ENCODE results near the gene FAM120B. TPM values are rescaled to one million over a fixed set of nuclear protein-coding genes. Genes with fewer than 3 reads are reported as not detected.

FAM120B gene
- total RNA-seq, 1 experiment from 2014 or later: 25.2 TPM

DNA sequence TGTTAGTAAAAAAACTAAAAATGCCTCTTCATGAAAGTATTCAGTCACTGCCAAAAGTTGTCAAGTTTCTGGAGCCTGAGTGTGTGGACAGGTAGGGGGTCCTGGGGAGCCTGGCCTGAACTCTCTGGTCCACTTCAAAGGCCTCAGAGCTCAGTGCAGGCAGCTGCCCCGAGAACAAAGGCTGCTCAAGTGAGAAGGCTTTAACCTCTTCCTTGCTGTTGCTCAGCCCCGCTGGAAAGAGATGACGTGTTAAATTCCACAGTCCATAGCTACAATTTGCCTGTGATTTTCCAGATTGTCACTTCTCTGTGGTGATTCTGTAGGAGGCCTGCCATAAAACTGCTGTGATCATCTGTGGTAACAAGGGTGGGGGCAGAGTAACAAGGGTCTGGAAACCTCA lies 96.9 kb downstream of the FAM120B start:
- H3K9me3 ChIP-seq (ENCODE audit: control insufficient read depth in 1 of 2, insufficient read depth in 1 of 2, low read depth in 1 of 2, low read length in 2 of 2): no peaks in the 10 kb centered on the region
- no peak overlapping the region for H3K27ac ChIP-seq (ENCODE audit: low read depth, low read length)
- ATAC-seq (no peak), DNase-seq (ENCODE audit: low read depth, low spot score) (no peak)
- no peaks in the 10 kb centered on the region for H3K9me2 ChIP-seq (ENCODE audit: insufficient read depth)
- POLR2A ChIA-PET: no interaction called here
- H3K79me2 ChIP-seq (ENCODE audit: insufficient read depth, low read length): no peaks in the 10 kb centered on the region
- no peak overlapping the region for H3K4me3 ChIP-seq (replicated peaks in 1 of 2; ENCODE audit: low read depth in 1 of 2, low read length in 2 of 2)
- no peaks in the 10 kb centered on the region for H4K20me1 ChIP-seq (ENCODE audit: insufficient read depth)
- H2AFZ ChIP-seq (ENCODE audit: low read depth, low read length, poor library complexity, severe bottlenecking): no peak overlapping the region
- RAD21 ChIA-PET (ENCODE audit: low non-redundant PET in 1 of 2, low total read pairs in 2 of 2, uncharacterized antibody in 2 of 2, unreplicated experiment in 2 of 2): no interaction called here
- H3K36me3 ChIP-seq (ENCODE audit: control insufficient read depth in 1 of 2, insufficient read depth in 2 of 2, low read length in 2 of 2): peaks cover 3 to 7% of the 10 kb centered on the region in 2 experiments; a peak in 3 of 4 replicates
- H3K9ac ChIP-seq (ENCODE audit: low read length): no peak overlapping the region
- no peaks in the 10 kb centered on the region for H3K4me1 ChIP-seq (ENCODE audit: control insufficient read depth in 1 of 2, insufficient read depth in 2 of 2, low read length in 2 of 2)
- CTCF ChIA-PET: no interaction called here
- no peaks in the 10 kb centered on the region for H3K27me3 ChIP-seq (ENCODE audit: insufficient read depth, low read length)
- no TSS peak for BruUV-seq (replicated peaks)
- intact Hi-C loops (cut with micrococcal nuclease): no loop called here
- no peak overlapping the region for H3K4me2 ChIP-seq (ENCODE audit: low read length)
- TF ChIP-seq YY1 (IDR thresholded peaks at IDR 0.05; ENCODE audit: extremely low read depth, insufficient replicate concordance, low read depth, low read length): no peak

DNA sequence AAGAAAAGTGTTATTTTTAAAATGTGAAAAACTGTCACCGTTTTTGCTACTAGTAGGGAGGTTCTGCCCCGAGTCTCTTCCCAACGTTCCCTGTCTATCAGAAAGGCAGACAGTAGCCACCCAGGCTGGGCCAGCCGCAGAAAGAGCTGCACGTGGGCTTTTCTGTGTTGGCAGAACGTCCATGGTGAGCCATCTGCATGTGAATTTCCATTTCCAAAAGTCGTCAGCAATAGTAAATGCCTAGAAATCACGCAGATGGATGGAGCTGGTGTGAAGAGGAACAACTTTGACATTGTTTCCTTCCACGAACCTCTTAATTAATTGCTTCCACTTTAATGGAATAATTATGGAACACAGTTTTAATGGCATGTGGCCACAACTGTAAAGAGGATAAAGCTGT lies 97.5 kb downstream of the FAM120B start:
- Histone ChIP-seq H3K27me3 (ENCODE audit: insufficient read depth, low read length) (no peaks in the 10 kb centered on the region), H3K9me2 (ENCODE audit: insufficient read depth) (no peaks in the 10 kb centered on the region), H3K9me3 (ENCODE audit: control insufficient read depth in 1 of 2, insufficient read depth in 1 of 2, low read depth in 1 of 2, low read length in 2 of 2) (no peaks in the 10 kb centered on the region), H3K79me2 (ENCODE audit: insufficient read depth, low read length) (no peaks in the 10 kb centered on the region), H3K36me3 (ENCODE audit: control insufficient read depth in 1 of 2, insufficient read depth in 2 of 2, low read length in 2 of 2) (peaks cover 3 to 7% of the 10 kb centered on the region in 2 experiments; a peak in 3 of 4 replicates), H3K9ac (ENCODE audit: low read length) (no peak overlapping the region), H4K20me1 (ENCODE audit: insufficient read depth) (no peaks in the 10 kb centered on the region), H3K4me3 (replicated peaks in 1 of 2; ENCODE audit: low read depth in 1 of 2, low read length in 2 of 2) (no peak overlapping the region), H3K27ac (ENCODE audit: low read depth, low read length) (no peak overlapping the region), H3K4me2 (ENCODE audit: low read length) (no peak overlapping the region), H2AFZ (ENCODE audit: low read depth, low read length, poor library complexity, severe bottlenecking) (no peak overlapping the region), H3K4me1 (ENCODE audit: control insufficient read depth in 1 of 2, insufficient read depth in 2 of 2, low read length in 2 of 2) (no peaks in the 10 kb centered on the region)
- CTCF ChIA-PET: no interaction called here
- RAD21 ChIA-PET (ENCODE audit: low non-redundant PET in 1 of 2, low total read pairs in 2 of 2, uncharacterized antibody in 2 of 2, unreplicated experiment in 2 of 2): no interaction called here
- TF ChIP-seq, protein P1, sequence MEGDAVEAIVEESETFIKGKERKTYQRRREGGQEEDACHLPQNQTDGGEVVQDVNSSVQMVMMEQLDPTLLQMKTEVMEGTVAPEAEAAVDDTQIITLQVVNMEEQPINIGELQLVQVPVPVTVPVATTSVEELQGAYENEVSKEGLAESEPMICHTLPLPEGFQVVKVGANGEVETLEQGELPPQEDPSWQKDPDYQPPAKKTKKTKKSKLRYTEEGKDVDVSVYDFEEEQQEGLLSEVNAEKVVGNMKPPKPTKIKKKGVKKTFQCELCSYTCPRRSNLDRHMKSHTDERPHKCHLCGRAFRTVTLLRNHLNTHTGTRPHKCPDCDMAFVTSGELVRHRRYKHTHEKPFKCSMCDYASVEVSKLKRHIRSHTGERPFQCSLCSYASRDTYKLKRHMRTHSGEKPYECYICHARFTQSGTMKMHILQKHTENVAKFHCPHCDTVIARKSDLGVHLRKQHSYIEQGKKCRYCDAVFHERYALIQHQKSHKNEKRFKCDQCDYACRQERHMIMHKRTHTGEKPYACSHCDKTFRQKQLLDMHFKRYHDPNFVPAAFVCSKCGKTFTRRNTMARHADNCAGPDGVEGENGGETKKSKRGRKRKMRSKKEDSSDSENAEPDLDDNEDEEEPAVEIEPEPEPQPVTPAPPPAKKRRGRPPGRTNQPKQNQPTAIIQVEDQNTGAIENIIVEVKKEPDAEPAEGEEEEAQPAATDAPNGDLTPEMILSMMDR (IDR thresholded peaks at IDR 0.05 in 2 of 3, conservative IDR thresholded peaks at IDR 0.05 in 1 of 3; ENCODE audit: borderline replicate concordance in 1 of 3, insufficient read depth in 1 of 3, low read depth in 2 of 3, low read length in 2 of 3): no peak
- TF ChIP-seq, protein P2, sequence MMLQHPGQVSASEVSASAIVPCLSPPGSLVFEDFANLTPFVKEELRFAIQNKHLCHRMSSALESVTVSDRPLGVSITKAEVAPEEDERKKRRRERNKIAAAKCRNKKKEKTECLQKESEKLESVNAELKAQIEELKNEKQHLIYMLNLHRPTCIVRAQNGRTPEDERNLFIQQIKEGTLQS (IDR thresholded peaks at IDR 0.05): no peak
- ATAC-seq (no peak), DNase-seq (ENCODE audit: low read depth, low spot score) (no peak)
- POLR2A ChIA-PET: no interaction called here
- intact Hi-C loops (cut with micrococcal nuclease): no loop called here
- no TSS peak for BruUV-seq (replicated peaks)

Data from HCT116 (cell line).